ENCODE results near the gene ATP5ME. TPM values are rescaled to one million over a fixed set of nuclear protein-coding genes. Genes with fewer than 3 reads are reported as not detected.

The ATP5ME gene
- total and polyA plus RNA-seq, 12 donors, result 43.4 to 1,353 (median 325) TPM

GRCh38 chr4:622996-623913 is 50.8 kb downstream of the ATP5ME start:
- no peaks in the 10 kb centered on the region for H3K9me3 ChIP-seq (replicated peaks in 1 of 3)
- H3K4me3 ChIP-seq, result no peak overlapping the region
- WGBS, 4 donors, result 73 to 77% (median 75%) methylated on average over 21 to 24 of the region's 24 CpGs
- intact Hi-C loops (cut with DNase I), result no loop called here
- no peaks in the 10 kb centered on the region for H3K27me3 ChIP-seq
- H3K36me3 ChIP-seq (replicated peaks in 1 of 2), result no peaks in the 10 kb centered on the region
- no peaks in the 10 kb centered on the region for H3K4me1 ChIP-seq (replicated peaks in 1 of 2)
- no peak for DNase-seq
- TF ChIP-seq CTCF (IDR thresholded peaks at IDR 0.05) (no peak), POLR2A (IDR thresholded peaks at IDR 0.05) (no peak)
- H3K27ac ChIP-seq, result no peak overlapping the region

Other genes with a start within 250 kb of the ATP5ME start
- 10 to 100 TPM in 8 of 9 donors, 1 to 10 TPM in 1; 4.0 to 32.7 (median 20.6) TPM for gene ZNF721, start 175.1 kb downstream of the ATP5ME start, total RNA-seq
- gene ZNF721, start 175.1 kb downstream of the ATP5ME start, polyA plus RNA-seq, result 10 to 100 TPM; 17.5 to 27.1 (median 19.0) TPM
- gene PIGG, start 175.1 kb downstream of the ATP5ME start, total RNA-seq, result 10 to 100 TPM; 25.7 to 63.8 (median 46.5) TPM
- 100 to 1,000 TPM in 1 of 3 donors, 10 to 100 TPM in 2; 31.4 to 115 (median 66.5) TPM for gene PIGG, start 175.1 kb downstream of the ATP5ME start, polyA plus RNA-seq
- 1 to 10 TPM in 2 of 9 donors, under 1 TPM in 2, not detected in 5; 0.06 to 1.9 (median 1.1) TPM for gene TMEM271, start 98.0 kb downstream of the ATP5ME start, total RNA-seq
- under 1 TPM; 0.54 to 0.64 (median 0.60) TPM for gene TMEM271, start 98.0 kb downstream of the ATP5ME start, polyA plus RNA-seq
- 10 to 100 TPM in 1 of 9 donors, 1 to 10 TPM in 5, under 1 TPM in 1, not detected in 2; 0.86 to 26.6 (median 2.5) TPM for gene PDE6B, start 48.7 kb downstream of the ATP5ME start, total RNA-seq
- gene PDE6B, start 48.7 kb downstream of the ATP5ME start, polyA plus RNA-seq, result 1 to 10 TPM in 1 of 3 donors, under 1 TPM in 2; 0.68 to 1.8 (median 0.71) TPM
- gene MYL5, start 266 bp upstream of the ATP5ME start, total RNA-seq, result 10 to 100 TPM in 8 of 9 donors, 1 to 10 TPM in 1; 5.9 to 31.7 (median 19.9) TPM
- gene MYL5, start 266 bp upstream of the ATP5ME start, polyA plus RNA-seq, result 10 to 100 TPM; 13.3 to 77.6 (median 64.4) TPM
- gene SLC49A3, start 14.9 kb upstream of the ATP5ME start, total RNA-seq, result 10 to 100 TPM in 3 of 9 donors, 1 to 10 TPM in 6; 2.4 to 15.0 (median 6.7) TPM
- gene SLC49A3, start 14.9 kb upstream of the ATP5ME start, polyA plus RNA-seq, result 10 to 100 TPM in 2 of 3 donors, 1 to 10 TPM in 1; 1.4 to 24.5 (median 11.1) TPM
- 100 to 1,000 TPM in 2 of 9 donors, 10 to 100 TPM in 7; 46.6 to 145 (median 67.6) TPM for gene PCGF3, start 31.6 kb upstream of the ATP5ME start, total RNA-seq
- gene PCGF3, start 31.6 kb upstream of the ATP5ME start, polyA plus RNA-seq, result 100 to 1,000 TPM in 1 of 3 donors, 10 to 100 TPM in 2; 26.4 to 178 (median 99.2) TPM
- 10 to 100 TPM in 3 of 9 donors, 1 to 10 TPM in 6; 1.7 to 25.3 (median 5.8) TPM for gene CPLX1, start 151.9 kb upstream of the ATP5ME start, total RNA-seq
- gene CPLX1, start 151.9 kb upstream of the ATP5ME start, polyA plus RNA-seq, result 10 to 100 TPM in 2 of 3 donors, 1 to 10 TPM in 1; 6.3 to 24.2 (median 14.9) TPM